Measurements from ENCODE around the gene HFE.

DNA sequence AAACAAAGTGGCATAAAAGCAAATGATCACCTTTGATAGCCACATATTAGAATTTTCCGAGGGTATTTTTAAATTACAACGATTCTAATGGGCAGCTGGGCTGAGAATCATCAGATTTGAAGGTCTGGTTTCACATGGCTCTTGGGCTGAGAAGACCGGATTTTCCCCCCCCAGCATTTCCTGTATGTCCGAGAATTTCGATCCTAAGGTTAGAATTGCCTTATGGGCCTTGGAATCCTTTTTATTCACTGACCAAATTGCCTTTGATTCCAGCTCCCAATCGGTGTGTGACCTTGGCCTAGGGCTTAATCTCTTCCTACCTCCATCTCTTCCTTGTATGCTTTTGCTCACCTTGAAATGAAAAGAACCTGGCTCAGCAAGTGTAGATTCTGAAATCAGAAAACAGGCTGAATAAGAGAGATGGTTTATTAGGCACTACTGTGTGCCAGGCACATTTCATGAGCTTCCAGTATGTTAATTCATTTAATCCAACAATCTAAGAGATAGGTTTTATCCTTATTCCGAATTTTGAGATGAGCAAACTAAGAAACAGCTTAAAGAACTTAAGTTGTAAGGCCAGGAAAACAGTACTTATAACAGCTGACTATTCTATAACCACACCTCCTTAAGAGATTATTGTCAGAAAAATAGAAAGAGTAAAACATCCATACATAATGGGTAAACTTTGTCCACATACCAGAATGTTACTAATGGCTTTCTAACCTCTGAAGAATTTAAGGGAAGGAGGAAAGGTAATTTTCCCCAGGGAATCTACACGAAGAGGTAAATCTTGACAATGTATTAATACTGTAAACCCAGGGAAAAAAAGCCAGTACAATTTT is 39.4 kb downstream of the HFE start:
- TF ChIP-seq EZH2 (optimal IDR thresholded peaks at IDR 0.05; ENCODE audit: low read depth, low read length), result no peak
- TF ChIP-seq, protein P1, sequence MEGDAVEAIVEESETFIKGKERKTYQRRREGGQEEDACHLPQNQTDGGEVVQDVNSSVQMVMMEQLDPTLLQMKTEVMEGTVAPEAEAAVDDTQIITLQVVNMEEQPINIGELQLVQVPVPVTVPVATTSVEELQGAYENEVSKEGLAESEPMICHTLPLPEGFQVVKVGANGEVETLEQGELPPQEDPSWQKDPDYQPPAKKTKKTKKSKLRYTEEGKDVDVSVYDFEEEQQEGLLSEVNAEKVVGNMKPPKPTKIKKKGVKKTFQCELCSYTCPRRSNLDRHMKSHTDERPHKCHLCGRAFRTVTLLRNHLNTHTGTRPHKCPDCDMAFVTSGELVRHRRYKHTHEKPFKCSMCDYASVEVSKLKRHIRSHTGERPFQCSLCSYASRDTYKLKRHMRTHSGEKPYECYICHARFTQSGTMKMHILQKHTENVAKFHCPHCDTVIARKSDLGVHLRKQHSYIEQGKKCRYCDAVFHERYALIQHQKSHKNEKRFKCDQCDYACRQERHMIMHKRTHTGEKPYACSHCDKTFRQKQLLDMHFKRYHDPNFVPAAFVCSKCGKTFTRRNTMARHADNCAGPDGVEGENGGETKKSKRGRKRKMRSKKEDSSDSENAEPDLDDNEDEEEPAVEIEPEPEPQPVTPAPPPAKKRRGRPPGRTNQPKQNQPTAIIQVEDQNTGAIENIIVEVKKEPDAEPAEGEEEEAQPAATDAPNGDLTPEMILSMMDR (IDR thresholded peaks at IDR 0.05; ENCODE audit: low read length), result no peak
